Caki2 (cell line): ENCODE measurements around the gene CD109. TPM values are rescaled to one million over a fixed set of nuclear protein-coding genes. Genes with fewer than 3 reads are reported as not detected.
"Not testable (repeated sequence)": the region's sequence is repeated elsewhere in the genome, so short reads cannot be mapped to it uniquely, and the experiment has no call there.

Source experiments
- DNase-seq: peaks from one replicate; pipeline ENCODE4 v3.0.0-alpha.2; 2015; ENCODE audit warnings: low read depth
- in situ Hi-C: cut with HindIII; loops from 2 replicates; pipeline ENCODE4 v1.10.0; 2016; ENCODE audit warnings: low sequenced_read_pairs, low pct_unique_long_range_greater_than_20kb, mixed read lengths
- total RNA-seq: library from RNA; depleted of rRNA; stranded (reverse); fragments of >200 nt; shearing (Covaris generic); gene quantifications from 2 replicates; pipeline ENCODE4 v1.2.3, GENCODE V29; 2014; ENCODE audit warnings: low replicate concordance

CD109 gene
- total RNA-seq, 1 experiment from 2014 or later, result 32.2 TPM

DNA sequence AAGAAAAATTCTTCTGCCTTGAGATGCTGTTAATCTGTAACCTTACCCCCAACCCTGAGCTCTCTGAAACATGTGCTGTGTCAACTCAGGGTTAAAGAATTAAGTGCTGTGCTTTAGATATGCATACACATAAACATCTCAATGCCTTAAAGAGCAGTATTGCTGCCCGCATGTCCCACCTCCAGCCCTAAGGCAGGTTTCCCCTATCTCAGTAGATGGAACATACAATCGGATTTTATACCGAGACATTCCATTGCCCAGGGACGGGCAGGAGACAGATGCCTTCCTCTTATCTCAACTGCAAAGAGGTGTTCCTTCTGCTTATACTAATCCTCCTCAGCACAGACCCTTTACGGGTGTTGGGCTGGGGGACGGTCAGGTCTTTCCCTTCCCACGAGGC, 109.2 kb downstream of the CD109 start:
- DNase-seq, in situ Hi-C loops: not testable (repeated sequence)

DNA sequence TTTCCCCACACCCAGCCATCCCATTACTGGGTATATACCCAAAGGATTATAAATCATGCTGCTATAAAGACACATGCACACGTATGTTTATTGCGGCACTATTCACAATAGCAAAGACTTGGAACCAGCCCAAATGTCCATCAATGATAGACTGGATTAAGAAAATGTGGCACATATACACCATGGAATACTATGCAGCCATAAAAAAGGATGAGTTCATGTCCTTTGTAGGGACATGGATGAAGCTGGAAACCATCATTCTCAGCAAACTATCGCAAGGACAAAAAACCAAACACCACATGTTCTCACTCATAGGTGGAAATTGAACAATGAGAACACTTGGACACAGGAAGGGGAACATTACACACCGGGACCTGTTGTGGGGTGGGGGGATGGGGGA, 110.0 kb downstream of the CD109 start:
- in situ Hi-C loops, DNase-seq: not testable (repeated sequence)

DNA sequence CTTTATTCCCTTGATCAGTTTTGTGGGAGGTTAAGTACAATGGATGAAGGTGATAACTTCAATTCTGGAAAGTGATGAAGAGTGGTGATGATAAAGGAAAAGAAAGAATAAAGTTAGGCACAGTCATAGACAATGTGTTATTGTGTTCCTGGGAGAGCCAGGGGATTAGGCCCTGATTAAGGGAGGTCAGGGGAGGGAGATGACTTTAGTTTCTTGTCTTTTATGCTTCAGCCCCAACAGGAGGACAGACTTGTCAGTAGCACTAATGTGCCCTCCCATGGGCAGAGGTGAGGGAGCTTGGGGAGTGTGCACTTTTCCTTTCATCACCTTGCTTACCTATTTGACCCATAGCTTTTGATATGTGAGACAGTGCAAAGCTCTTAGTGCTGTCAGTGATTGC, 115.7 kb downstream of the CD109 start:
- DNase-seq, result no peak
- in situ Hi-C loops, result no loop called here

DNA sequence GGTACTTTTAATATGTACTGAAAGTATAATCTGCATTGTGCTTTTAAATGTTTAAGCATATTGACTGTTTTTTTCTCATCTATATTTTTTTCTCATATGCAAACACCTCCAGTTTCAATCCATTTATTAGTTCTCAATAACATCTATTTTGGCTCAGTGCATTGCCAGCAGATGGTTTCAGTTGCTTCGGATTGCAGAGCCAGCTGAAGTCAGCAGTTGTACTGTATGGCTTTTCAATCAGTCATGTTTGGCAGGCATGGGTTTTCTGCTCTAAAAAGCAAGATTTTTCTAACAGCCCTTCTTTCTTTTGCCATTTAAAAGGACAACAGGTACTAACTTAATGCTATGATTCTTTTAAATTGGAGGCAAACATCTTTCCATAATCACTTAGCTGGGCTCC, 121.2 kb downstream of the CD109 start:
- in situ Hi-C loops, result no loop called here
- DNase-seq, result no peak

DNA sequence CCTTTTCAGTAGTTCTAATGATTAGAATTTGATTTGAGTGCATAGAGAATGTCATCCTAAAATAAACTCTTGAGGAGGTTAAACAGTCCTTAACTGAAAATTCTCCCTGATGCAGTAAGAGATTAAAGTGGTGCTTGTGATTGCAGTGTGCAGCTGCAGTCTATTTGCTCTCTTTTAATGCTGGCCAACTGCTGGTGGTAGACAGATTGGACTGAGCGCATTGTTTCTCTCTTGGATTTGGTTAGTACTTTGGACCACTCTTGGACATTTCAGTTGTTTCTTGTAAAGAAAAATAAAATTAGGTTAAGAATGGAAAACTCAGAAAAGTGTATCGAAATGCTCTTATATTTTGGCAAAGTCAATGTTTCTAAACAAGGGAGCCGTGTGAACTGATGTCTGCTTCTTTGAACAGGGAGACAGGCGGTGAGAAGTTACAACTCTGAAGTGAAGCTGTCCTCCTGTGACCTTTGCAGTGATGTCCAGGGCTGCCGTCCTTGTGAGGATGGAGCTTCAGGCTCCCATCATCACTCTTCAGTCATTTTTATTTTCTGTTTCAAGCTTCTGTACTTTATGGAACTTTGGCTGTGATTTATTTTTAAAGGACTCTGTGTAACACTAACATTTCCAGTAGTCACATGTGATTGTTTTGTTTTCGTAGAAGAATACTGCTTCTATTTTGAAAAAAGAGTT, 127.2 kb downstream of the CD109 start:
- DNase-seq, result no peak
- in situ Hi-C loops, result no loop called here

DNA sequence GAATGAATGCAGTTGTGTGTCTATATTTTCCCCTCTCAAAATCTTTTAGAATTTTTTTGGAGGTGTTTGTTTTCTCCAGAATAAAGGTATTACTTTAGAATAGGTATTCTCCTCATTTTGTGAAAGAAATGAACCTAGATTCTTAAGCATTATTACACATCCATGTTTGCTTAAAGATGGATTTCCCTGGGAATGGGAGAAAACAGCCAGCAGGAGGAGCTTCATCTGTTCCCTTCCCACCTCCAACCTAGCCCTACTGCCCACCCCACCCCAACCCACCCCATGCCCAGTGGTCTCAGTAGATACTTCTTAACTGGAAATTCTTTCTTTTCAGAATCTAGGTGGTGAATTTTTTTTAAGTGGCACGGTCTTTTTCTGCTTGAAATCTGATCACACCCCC, 127.8 kb downstream of the CD109 start:
- no peak for DNase-seq
- in situ Hi-C loops, result no loop called here

DNA sequence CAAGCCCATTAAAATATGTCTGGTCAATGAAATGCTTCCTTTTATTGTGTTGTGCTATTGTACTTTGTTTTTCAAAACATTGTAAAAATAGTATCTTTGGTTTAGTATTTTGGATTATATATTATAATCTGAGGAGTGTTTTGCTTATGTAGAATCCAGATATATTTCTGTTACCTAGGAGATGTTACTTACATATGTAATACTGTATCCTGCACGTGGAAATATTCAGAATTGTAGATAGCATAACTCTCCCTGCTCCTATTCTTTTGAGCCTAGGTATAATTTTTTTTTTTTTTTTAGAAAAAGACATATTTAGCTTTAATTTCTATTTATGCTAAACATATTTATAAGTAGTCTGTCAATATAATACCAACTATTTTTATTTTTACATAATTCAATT, 130.6 kb downstream of the CD109 start:
- in situ Hi-C loops, result no loop called here
- DNase-seq, result no peak

DNA sequence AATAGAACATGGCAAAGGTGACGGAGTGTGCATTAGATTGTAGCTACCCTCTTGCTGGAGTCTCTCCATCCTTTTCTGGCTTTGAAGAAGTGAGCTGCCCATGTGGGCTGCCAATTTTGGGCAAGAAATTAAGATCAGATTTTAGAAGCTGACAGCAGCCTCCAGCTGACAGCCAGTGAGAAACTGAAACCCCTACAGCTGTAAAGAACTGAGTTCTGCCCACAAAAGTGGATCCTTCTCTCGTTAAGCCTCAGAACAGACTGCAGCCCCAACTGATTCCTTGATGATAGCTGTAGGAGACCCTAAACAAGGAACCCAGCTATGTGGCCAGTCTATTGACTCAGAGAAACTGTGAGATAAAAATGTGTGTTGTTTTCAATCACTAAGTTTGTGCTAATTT, 134.1 kb downstream of the CD109 start:
- in situ Hi-C loops, result no loop called here

DNA sequence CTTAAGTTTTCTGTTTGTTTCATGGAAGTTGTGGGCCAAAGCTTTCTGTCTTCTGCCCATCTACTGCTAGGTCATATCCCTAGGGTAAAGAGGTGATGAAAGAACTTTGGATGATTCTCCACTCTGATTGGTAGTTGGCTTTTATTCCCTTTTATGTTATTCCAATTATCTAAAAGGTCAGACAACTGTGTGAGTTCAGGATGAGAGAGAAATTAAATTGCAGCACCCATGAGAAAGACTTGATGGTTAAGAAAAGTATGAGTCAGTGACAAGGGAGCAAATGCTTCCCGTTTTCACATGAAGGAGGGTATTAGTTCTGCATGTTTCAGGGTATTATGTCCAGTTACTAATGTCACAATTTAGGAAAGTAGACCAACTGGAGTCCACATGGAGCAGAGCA, 136.3 kb downstream of the CD109 start:
- in situ Hi-C loops, result no loop called here
- no peak for DNase-seq

More for the DNA sequence above, 134.1 kb downstream of the CD109 start:
- no peak for DNase-seq

DNA sequence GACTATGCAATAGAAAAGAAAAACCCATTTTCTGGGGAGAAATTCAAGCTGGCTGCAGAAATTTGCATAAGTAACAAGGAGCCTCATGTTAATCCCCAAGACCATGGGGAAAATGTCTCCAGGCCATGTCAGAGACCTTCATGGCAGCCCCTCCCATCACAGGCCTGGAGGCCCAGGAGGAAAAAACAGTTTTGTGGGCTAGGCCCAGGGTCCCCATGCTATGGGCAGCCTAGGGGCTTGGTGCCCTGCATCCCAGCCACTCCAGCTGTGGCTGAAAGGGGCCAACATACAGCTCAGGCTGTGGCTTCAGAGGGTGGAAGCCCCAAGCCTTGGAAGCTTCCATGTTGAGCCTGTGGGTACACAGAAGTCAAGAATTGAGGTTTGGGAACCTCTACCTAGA, 148.7 kb downstream of the CD109 start:
- in situ Hi-C loops, DNase-seq: not testable (repeated sequence)

DNA sequence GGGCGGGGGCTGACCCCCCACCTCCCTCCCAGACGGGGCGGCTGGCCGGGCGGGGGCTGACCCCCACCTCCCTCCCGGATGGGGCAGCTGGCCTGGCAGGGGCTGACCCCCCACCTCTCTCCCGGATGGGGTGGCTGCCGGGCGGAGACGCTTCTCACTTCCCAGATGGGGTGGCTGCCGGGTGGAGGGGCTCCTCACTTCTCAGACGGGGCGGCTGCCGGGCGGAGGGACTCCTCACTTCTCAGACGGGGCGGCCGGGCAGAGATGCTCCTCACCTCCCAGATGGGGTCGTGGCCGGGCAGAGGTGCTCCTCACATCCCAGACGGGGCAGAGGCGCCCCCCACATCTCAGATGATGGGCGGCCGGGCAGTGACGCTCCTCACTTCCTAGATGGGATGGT, 155.0 kb downstream of the CD109 start:
- in situ Hi-C loops, DNase-seq: not testable (repeated sequence)

DNA sequence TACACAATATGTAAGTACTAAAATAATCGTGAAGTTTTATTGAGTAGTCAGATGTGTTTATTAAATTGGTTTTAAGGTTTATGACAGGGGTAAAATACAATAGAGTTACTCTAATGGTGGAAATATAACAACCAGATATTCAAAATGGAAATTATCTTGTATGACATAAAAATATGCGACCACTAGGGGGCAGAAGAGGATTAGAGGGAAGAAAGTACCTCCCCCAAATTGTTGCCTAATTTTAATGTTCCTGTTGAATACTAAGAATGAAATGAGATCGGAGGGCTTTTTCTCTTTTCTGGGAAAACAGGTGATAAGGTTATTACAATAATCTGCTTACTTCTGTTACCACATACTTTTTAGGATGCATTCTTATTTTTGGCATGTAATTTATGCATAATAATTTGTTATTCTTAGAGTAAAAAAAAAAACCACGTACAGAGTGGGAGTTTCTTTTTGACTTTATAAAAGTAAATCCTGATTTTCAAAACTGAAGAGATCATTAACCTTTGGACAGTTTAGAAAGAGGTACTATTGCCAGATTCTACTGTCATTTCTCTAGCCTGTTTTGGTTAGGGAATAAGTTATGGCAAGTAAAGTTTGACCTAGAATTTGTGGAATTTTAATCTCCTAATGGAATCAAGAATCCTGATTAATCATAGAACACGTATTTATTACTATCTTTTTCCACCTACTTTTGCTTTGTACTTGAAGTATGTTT, 159.2 kb downstream of the CD109 start:
- peak; percentile 31 for DNase-seq
- in situ Hi-C loops, result no loop called here

DNA sequence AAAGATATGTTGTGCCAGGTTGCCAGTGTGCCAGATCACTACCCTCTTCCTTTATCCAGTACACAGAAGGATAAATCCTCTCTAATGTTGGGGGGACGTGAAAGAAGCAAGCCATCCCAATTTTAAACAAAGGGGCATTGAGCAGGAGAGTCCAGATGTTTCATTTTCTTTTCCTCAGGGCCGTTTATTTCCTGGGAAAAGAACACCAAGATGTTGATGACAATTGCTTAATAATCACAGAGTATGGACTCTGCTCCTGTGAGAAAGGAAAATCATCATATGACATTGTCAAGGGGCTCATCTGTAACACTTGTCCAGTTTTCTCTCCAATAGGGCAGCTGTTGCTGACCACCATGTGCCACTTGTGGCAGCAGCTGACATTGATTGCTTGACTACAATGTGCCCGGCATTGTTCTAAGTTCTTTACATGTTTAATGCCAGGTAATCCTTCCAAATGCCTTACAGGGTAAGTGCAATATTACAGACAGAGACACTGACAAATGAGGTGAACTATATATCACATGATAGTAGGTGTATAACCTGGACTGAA, 161.4 kb downstream of the CD109 start:
- DNase-seq, result no peak
- in situ Hi-C loops, result no loop called here

DNA sequence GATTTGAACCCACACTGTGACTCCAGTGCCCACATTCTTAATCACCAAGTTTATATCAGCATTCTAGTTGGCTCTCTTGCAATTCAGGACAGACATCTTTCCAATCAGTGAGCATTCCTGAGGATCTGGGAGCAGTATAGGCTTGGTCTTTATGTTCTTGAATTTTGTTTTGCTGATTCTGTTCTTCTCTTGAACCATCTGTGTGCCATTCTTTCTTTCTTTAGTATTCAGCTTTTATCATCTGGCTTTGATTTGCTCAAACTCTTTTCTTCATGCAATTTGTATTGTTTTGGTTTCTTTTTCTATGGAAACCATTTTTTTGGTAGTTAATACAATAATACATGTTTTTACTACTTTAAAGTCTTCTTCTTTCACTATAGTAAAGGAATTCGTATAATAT, 162.4 kb downstream of the CD109 start:
- DNase-seq, result no peak
- in situ Hi-C loops, result no loop called here

DNA sequence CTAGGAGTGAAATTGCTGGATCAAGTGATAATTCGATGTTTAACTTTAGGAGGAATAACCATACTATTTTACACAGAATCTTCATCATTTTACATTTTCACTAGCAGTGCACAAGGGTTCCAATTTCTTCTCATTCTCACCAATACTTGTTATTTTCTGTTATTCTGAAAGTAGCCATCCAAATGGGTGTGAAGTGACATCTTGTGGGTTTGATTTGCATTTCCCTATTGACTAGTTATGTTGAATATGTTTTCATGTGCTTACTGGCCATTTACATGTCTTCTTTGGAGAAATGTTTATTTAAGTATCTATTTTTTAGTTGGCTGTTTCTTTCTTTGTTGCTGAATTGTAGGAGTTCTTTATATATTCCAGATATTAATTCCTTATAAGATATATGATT, 164.3 kb downstream of the CD109 start:
- DNase-seq, result no peak
- in situ Hi-C loops, result no loop called here

DNA sequence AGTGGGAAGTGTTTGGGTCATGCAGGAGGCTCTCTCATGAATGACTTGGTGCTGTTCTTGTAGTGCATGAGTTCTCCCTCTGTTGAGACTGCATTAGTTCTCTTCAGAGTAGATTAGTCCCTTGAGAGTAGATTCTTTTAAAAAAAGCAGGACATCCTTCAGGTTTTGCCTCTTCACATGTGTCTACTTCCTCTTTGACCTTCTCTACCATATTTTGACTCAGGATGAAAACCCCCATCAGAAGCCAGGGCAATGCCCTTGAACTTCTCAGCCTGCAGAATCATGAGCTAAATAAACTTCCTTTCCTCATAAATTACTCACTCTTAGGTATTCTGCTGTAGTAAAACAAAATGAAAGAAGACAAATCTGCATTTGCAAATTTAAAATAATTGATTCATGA, 170.3 kb downstream of the CD109 start:
- no peak for DNase-seq
- in situ Hi-C loops, result no loop called here

DNA sequence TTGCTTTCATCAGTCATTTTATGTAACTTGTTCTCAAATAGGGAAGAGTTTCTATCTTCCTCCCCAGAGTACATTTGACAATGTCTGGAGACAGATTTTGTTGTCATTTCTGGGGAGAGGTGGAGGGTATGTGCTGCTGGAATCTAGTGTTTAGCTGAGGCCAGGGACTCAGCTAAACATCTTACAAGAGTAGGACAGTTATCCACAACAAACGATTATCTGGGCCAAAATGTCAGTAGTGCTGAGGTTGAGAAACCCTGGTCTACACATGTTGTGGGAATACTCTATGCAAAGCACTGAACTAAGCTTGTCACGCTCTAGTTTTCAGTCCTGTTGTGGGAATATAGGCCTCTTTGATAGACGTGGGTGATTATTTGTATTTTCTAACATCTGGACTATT, 171.4 kb downstream of the CD109 start:
- no peak for DNase-seq
- in situ Hi-C loops, result no loop called here

DNA sequence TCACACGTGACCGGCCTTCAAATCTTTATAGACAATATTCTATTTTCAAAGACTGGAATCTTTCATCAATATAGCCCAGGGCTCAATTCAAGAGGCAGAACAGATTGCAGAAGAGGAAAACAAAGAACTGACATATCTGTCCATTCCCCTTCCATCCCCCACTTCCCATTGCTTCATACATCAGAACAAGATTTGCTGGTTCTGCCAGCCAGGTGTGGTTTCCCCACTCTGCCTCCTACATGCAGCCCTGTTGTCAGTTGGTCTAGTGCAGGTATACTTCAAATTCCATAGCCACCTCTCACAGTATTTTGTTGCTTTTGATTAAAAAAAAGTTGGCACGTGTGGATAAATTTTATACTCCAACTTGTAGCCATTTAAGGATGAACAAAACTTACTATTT, 174.9 kb downstream of the CD109 start:
- DNase-seq, result no peak
- in situ Hi-C loops, result no loop called here

DNA sequence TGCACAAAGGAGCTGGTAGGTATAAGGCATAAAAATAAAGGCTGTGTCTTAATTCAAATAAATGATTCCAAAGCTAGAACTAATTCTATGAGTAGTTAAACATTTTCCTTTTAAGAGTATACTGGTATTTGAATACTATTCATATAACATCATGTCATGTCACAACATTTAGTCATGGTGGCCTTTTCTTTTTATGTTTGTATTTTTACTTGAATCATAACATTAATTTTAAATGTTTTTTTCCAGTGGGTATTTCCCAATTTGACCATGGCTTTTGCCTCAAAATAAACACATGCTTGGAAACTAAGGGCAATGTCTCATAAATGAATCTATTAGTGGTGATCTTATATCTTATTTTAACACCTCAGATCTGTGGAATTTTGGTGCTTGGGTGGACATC, 177.1 kb downstream of the CD109 start:
- in situ Hi-C loops, result no loop called here
- no peak for DNase-seq
